Activated naive CD4-positive, alpha-beta T cell (primary cell): ENCODE measurements around the gene GTPBP1.

Source experiments
- DNase-seq, 4 experiments: peaks; one replicate each; lab custom pipeline; 2025; lab: John Stamatoyannopoulos, UW

Gene GTPBP1

DNA sequence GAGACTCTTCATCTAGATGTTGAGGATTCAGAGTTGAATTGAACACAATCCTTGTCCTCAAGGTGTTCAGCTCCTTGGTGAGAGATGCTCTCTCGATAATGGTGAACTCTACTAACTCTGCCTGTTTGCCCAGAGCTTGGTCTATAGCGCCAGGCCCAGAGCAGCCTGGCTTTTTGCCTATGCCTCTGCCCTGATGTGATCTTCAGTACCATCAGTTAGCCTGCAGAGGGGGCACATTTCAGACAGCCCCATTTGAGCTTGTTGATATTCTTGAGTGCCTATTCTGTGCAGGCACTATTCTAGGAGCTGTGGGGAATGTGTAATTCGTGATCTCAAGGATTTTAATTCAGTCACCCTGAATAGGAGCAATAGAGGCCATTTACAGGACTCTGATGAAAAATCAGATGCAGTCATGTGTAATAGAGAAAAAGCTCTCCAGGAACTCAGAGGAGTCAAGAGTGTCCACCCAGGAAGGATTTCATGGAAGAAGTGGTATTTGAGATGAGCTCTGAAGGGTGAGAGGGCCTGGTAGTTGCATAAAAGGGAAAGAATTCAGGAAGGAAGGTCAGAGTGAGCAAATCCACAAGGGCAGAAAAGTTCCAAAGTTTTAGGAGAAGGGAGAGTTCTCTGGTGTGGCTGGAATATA lies 19.3 kb downstream of the GTPBP1 start:
- no peak for DNase-seq

DNA sequence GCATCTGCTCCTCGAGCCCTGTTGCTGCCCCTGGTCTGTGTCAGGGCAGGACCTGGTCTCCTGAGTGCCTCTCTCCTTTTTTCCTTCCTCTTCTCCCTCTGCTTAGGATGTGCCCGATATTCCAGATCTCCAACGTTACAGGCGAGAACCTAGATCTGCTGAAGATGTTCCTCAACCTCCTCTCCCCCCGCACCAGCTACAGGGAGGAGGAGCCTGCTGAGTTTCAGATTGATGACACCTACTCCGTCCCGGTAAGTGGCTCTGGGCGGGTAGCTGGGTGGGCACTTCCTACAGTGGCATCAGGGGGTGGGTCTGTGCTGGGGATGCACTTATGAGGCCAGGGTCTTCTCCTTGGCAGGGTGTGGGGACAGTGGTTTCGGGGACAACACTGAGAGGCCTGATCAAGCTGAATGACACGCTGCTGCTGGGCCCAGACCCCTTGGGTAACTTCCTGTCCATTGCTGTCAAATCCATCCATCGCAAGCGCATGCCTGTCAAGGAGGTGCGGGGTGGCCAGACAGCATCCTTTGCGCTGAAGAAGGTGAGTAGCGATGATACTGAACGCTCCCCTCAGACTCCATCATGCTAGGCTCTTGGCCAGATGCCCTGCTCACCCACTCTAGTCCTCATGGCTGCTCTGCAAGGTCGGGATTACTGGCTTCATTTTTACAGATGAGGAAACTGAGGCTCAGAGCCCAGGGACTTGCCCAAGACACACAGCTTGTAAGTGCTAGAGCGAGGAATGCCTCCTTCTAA lies 20.3 kb downstream of the GTPBP1 start:
- DNase-seq: no peak

DNA sequence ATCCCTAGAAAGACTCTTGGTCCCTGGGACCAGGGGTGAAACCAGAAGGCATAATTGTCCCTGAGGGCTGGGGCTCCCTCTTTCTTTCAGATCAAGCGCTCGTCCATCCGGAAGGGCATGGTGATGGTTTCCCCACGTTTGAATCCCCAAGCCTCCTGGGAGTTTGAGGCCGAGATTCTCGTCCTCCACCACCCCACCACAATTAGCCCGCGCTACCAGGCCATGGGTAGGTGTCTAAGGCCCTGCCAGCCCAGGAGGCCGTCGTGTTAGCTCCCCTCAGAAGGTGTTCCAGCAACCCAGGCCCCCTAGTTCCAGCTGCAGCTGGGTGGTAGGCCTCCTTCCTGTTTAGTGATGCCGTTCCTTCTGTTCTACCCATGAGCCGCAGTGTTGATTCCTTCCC lies 21.4 kb downstream of the GTPBP1 start:
- DNase-seq: no peak

DNA sequence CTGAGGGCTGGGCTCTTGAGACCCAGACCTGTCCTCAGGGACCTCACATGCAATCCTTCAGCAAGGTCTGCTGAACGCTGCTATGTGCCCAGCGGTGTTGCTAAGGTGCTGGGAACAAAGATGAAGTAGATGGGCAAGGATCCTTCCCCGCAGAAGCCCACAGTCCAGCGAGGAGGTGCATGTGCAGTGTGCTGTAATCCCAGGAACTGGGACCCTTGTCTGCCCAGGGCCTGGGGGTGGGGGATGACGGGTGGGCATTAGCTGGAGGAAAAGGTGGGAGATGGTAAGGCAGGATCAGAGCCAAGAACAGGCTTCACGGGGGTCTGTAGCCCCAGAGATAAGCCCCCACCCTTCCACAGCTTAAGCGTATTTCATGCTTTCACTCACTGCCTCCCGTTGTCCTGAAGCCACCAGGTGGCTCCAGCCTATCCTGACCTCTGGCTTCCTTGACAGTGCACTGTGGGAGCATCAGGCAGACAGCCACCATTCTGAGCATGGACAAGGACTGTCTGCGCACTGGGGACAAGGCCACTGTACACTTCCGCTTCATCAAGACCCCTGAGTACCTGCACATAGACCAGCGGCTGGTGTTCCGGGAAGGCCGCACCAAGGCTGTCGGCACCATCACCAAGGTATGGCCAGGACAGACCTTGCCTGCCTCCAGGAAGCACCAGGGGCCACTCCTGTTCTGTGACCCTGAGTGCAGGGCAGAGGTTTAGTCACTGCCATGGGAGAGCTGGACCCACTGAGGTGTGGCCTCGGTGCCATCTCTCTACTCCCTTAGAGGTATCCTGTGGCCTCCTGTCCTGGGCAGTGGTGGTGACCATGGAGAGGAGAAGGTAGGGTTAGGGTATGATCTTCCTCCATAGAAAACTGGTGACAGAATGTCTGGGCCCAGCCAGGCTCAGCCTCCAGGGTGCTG lies 22.0 kb downstream of the GTPBP1 start:
- DNase-seq: no peak

DNA sequence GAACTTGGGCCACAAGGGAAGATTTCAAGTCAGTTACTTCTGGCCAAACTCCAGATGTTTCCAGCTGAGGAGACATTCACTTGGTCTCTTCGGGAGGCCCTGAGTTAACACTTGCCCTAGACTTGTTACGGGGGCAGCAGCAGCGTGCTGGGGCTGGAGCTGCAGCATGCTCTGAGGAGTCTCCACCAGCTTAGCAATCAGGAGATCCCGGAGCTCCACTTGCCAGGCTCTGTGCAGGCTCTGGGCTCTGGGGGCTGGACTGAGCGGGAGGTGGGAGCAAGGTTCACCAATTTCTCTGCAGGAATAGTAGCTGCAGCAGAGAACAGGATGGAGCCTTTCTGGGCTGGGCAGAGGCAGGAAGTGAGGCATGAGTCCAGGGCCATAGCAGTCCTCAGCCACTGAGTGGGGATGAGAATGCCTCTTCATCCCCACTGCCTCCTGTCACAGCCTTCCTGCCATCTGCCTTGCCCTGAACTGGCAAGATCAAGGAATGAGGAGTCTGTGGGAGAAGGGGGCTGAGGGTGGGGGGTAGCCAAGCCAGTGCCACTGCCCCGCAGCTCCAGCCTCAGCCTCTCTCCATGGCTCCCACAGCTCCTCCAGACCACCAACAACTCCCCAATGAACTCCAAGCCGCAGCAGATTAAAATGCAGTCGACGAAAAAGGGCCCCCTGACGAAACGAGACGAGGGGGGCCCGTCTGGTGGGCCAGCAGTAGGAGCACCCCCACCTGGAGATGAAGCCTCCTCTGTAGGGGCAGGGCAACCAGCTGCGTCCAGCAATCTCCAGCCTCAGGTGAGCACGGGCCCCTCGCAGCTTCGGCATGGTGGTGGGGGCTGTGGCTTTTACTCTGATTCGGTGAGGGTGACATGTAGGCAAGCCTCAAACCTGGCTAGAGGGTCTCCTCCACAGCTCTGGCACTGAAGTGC lies 23.4 kb downstream of the GTPBP1 start:
- no peak for DNase-seq

DNA sequence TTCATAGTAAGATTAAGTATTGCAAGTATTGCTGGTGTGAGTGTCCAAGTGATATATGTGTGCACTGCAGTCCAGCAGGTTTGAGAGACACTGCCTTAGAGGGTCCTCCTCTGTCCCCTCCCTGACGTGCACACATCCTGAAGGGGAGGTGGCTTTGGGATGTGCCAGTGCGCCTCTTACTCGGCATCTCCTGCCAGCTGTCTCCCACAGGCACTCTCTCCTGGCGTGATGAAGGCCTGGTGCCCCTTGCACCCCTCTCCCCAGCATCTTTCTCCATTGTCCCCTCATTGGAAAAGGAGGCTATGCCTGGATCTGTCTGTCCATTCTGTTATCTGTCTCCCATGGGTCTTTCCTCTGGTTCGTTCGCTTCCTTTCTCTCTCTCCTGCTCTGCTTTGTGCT lies 24.2 kb downstream of the GTPBP1 start:
- no peak for DNase-seq

DNA sequence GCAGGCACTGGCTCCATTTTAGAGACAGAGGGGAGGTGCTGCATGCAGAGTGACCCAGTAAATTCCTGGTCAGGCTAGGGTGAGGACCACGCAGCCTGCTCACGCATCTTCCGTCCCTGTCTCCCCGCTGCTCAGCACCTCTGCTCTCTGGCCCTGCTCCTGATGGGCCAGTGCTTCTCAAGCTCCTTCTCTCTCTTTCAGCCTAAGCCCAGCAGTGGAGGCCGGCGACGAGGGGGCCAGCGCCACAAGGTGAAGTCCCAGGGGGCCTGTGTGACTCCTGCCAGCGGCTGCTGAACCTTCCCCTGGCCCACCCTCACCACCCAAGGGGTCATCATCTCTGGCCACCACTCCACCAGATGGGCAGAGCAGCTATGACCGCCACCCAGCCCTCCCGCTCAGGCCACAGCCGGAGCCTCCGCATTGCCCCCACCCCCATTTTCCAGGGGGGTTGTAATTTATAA lies 24.7 kb downstream of the GTPBP1 start:
- no peak for DNase-seq

DNA sequence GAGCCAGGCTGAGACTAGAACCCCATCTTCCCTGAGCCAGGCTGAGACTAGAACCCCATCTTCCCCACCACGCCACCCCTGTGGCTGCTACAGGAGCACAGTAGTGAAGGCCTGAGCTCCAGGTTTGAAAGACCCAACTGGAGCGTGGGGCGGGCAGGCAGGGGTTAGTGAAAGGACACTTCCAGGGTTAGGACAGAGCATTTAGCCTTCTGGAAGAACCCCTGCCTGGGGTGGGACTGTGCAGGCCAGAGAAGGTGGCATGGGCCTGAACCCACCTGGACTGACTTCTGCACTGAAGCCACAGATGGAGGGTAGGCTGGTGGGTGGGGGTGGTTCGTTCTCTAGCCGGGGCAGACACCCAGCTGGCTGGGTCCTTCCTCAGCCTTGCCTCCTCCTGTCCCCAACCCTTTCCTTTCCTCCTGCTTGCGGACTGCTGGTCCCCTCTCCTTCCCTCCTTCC lies 26.0 kb downstream of the GTPBP1 start:
- DNase-seq: no peak

DNA sequence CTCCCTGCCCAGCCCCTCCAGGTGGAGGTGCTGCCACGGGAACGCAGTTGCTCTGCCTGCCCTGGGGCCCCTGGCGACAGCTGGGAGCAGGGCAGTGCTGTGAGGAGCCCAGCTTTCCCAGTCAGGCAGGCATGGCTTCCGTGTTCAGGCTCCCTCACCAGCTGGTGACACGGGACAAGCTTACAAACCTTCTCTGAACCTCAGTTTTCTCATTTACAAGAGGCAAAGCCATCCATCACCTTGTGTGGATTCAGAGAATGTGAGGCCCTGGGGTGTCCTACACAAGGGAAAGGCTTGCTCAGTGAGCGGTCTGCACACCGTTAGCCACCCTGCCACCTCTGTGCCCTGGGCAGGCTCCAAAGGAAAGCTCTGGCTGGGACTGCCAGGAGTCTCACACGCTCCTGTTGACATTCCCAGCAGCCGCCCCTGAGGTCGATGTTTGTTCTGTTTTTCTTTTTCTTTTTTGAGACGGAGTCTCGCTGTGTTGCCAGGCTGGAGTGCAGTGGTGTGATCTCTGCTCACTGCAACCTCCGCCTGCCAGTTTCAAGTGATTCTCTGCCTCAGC lies 26.6 kb downstream of the GTPBP1 start:
- no peak for DNase-seq

DNA sequence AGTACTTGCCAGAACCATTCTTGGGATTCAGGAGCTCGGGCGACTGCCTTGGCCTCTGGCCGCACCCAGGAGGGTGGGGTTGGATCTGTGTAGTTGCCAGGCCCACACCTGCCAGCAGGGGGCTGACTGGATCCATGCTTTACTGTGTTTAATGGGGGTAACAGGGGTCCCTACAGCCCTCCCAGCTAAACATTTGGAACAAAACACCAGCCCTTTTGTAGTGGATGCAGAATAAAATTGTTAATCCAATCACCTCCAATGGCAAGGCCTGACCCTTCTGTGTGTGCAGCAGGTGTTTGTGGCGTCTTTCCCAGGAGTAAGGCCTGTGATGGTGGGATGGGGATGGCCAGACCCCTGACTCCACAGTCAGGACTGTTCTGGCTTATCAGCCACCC lies 27.6 kb downstream of the GTPBP1 start:
- DNase-seq: peak in 1 of 4 experiments; percentile 55

DNA sequence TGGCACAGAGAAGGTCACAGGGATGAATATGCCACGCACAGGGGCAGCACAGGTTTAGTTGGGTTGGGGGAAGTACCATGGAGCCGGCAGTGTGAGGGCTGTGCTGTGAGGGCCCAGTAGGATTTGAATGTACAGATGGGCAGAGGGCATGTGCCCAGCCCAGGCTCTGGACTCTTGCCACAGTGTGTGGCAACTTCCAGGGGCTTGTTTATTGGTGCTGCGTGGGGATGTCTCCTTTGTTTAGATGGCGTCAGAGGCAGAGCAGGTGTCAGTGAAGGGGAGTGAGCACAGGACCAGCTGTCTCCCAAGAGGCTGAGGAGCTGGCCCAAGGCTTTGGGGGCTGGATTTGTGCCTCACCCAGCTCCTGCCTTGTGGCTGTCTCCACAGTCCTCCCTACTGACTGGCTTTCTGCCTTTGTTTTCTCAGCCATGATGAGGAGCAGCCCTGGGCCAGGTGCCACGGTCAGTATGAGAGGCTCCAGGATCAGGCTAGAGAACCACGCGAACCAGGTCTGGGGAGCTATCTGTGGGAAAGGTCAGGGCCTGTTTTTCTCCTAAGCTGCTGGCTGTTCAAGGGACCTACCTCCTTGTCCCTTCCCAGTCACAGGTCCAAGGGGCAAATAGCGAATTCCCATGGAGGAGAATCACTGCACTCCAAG lies 28.1 kb downstream of the GTPBP1 start:
- no peak for DNase-seq

DNA sequence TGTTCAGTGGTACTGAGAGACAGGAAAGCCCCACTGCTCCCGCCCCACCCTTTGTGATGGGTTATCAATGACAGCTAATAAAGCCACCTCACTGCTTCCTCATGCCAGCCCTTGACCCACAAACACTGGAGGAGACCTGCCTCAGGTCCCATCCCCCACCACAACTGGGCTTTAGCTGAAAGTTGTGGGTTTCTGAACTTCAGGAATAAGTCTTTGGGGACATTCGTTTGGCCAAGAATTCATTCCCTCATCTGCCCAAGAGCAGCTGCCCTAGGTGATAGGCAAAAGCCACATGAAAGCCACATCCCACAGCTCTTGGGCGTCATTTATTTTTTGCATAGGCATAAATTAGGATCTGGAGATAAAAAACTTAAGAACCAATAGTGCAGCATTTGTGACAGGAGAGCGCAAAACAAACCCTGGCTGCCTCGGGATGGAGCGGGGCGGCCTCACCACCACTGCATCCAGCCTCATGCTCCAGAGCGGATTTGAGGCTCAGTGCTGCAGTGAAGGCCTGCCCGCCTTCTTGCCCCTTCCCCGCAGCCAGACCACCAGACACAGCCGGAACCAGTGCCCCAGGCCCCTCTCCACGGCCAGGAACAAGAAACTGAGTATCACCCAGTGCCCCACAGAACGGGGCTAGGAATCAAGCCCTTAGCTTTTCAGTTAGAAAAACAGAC lies 28.8 kb downstream of the GTPBP1 start:
- no peak for DNase-seq

DNA sequence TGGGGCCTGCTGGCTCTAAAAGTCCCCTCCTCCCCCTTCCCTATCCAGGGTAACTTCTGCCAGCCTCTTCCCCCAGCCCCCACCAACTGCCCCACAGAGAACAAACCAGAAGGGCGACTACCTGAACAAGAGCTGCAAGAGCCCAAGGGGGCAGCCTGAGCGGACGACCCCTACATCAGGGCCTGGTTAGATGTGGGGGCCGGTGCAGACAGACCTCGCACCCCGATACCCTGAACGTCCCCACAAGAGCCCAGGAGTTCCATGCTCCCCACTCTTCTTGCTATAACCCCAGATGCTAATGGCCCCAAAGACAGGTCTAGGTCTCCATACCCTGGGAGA lies 29.4 kb downstream of the GTPBP1 start:
- no peak for DNase-seq

DNA sequence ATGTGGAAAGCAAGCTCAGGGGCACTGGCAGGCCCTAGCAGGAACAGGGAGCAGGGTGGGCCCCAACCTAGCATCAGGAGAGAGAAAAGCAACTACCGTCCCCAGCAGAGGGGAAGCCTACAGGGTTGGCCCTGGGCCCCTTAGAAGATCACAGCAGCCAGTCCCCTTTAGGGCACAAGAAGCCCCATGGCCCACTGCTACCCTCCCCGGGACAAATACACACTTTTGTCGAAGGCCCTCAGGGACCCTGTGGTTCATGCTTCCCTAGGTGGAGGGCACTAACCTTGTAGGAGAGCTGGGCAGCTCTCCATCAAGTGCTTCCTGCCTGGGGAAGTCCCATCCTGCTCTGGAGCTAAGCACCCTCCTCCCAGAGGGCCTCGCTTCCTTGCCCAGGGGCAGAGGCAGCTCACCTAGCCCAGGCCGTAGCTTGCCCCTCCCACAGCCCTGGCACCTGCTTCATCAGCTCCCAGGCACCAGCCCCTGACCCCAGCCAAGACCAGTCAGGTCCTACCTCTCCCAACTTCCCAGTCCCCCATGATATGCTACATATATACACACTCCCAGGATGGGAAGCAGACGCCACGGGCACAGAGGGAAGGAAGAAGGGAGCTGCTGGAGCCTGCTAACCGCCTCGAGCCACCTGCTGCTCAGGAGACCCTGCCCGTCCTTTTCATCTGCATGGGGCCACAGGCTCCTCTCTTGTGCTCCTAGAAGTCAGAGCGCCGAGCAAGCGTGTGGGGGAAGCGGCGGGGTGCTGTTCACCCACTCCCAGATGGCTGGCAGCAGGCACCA lies 29.9 kb downstream of the GTPBP1 start:
- DNase-seq: no peak

DNA sequence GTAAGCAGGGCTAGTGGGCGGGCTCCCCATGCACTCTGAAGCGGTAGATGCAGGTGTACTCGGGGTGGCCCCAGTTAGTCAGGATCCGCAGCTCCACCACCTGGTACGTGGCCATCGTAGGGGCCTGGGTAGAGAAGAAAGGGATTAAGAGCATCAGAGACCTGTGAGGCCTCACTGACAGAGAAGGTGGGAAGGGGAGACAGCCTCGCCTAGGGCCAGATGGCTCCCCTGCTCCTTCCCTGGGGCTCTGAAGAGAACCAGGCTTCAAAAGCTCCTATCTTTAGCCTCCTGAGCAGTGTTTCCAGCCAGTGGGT lies 30.5 kb downstream of the GTPBP1 start:
- DNase-seq: no peak

DNA sequence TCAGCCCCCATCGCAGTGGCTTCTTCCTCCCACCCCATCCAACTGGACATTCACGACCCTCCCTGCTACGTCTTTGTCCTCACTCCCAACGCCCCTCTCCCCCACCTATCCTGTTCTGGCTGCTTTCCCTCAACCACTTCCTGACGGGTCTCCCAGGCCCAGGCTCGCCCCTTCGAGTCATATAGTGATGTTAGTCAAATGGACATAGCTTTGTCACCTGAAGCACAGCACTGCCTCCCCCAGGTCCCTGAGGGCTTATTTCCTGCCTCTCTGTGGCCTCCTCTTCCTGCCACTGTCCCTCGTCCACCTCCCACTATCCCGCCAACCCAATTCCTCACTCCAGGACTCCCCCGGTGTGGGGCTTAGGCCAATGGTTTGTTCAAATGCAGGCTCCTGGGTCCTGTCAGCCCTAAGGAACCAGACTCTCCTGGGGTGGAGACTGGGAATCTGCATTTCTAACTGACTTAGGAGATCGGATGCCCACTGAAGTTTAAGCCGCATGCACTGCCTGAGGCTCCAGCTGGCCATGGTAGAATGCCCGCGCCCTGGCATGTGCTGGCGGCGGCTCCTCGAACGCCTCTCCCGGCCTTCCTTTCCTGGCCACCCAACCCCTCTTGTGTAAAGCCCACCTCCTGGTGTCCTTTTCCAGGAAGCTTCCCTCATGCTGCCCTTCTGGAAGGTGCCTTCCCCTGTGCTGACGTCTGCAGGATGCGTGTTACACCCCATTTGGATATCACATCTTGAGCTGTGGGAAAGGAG lies 31.7 kb downstream of the GTPBP1 start:
- DNase-seq: no peak

DNA sequence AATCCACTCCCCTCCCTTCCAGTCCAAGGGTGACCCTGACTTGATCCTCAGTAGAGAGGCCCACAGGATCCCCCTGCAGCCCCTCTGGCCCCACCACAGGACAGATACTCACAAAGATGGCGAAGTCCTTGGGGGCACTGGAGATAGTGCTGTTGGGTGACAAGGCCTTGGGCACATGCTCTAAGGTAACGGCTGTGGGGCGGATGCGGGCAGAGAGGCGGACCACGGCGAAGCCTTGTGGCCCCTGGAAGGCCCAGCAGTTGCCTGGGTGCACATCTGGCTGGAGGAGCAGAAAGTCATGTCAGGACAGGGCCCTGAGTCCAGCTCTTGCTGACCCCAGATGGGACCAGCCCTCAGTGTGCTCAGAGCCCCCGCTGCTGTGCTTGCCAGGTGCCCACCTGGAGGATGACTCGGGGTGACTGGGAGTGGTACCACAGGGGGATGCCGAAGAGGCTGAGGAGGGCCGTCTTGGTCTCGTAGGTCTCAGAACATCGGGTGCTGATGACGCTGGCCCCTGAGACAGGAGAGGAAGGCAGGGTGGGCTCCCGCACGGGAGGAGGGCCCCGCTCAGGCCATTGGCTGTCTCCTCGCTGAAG lies 32.8 kb downstream of the GTPBP1 start:
- DNase-seq: no peak

DNA sequence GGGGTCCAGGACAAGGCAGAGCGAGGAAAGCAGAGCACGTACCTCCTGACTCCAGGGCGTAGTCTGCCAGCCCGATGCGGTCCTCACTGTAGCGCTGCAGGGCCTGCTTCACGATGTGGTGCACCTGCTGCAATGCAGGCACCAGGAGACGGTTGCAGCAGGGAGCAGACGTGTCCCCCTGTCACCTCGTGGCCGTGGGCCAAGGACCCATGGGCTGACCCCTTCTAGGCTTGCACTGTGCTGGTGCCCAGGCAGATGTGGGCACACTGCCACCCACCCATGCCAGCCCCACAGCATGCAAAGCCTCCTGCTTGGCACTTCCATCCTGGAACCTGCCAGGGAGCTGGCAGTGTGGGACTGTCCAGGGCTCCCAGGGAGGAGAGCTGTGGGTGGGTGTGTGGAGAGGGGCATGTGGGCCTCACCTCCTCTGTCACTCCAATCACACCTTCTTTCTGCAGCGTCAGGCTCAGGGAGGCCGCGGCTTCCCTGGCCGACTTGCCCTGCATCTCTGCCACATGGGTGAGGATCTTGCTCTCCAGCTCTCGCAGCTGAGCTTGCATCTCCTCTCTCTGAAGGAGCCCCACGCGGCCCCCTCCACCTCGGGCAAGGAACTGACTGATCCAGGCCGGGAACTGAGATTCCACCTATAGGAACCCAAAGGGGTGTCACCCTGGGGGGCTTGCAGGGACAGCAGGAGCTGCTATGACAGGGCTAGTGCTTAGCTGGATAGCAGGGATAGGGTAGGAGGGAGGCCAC lies 33.7 kb downstream of the GTPBP1 start:
- no peak for DNase-seq
